ENCODE data around the gene COPG1. TPM values are rescaled to one million over a fixed set of nuclear protein-coding genes. Genes with fewer than 3 reads are reported as not detected.
A peak's percentile ranks its signal among the peaks of the same experiment; 100 is the strongest.

Gene COPG1
- total and polyA plus RNA-seq, 2 of the 4 experiments (the other 2 are of a cell fraction) = 203 to 446 TPM

- intact Hi-C loops (cut with micrococcal nuclease) (no loop called here), in situ Hi-C loops (cut with MboI; ENCODE audit: low sequenced_read_pairs) (no loop called here), dilution Hi-C loops (cut with HindIII; ENCODE audit: low sequenced_read_pairs, unreplicated experiment) (no loop called here)
- Histone ChIP-seq H3K9me3 (ENCODE audit: control insufficient read depth, insufficient read depth, low read length) (no peaks in the 10 kb centered on the region), H3K14ac (replicated peaks; ENCODE audit: low read depth, low read length) (no peak overlapping the region), H2BK5ac (ENCODE audit: low read depth, low read length, poor library complexity, severe bottlenecking) (no peak overlapping the region), H4K20me1 (ENCODE audit: insufficient read depth, low read length) (no peaks in the 10 kb centered on the region), H3K23ac (ENCODE audit: low read depth, low read length) (no peak overlapping the region), H3K36me3 (ENCODE audit: control insufficient read depth, insufficient read depth, low read length) (no peaks in the 10 kb centered on the region), H4K8ac (ENCODE audit: low read depth in 2 of 2, low read length in 2 of 2) (0 out of 4 replicates have a peak overlapping the region, but pooled peaks of 1 of the 2 experiments have one; percentile 59), H4K5ac (ENCODE audit: low read depth, low read length) (no peak overlapping the region), H3K18ac (ENCODE audit: low read depth, low read length) (no peak overlapping the region), H3K4me2 (ENCODE audit: low read depth, low read length) (no peak overlapping the region; the same call in 1 of the 2 replicates), H3K27ac (ENCODE audit: insufficient read depth, low read length) (peak overlapping the region; percentile 58; the same call in 1 of the 2 replicates), H2BK20ac (ENCODE audit: low read depth, low read length) (no peak overlapping the region), H2BK15ac (ENCODE audit: low read depth, low read length) (no peak overlapping the region), H3K56ac (ENCODE audit: extremely low read depth, insufficient read depth, low read length) (no peak overlapping the region), H3K9me1 (ENCODE audit: insufficient read depth, low read length) (peaks cover 3% of the 10 kb centered on the region; the same call in 1 of the 2 replicates), H2AK9ac (replicated peaks; ENCODE audit: low read depth, low read length, poor library complexity) (no peak overlapping the region), H2AK5ac (ENCODE audit: low read depth, low read length) (no peak overlapping the region), H3K4ac (ENCODE audit: low read depth, low read length) (no peak overlapping the region), H2AFZ (replicated peaks; ENCODE audit: low read length, poor library complexity) (peak overlapping the region; percentile 63), H4K91ac (ENCODE audit: insufficient read depth, low read depth, low read length) (no peak overlapping the region), H3K79me1 (ENCODE audit: low read depth in 1 of 2, low read length in 2 of 2) (no peaks in the 10 kb centered on the region), H3K4me1 (ENCODE audit: control insufficient read depth, insufficient read depth, low read length) (peaks cover 8% of the 10 kb centered on the region), H3K27me3 (ENCODE audit: control insufficient read depth, insufficient read depth, low read length) (no peaks in the 10 kb centered on the region), H2BK120ac (ENCODE audit: low read depth, low read length) (no peak overlapping the region), H3K9ac (ENCODE audit: low read depth, low read length) (no peak overlapping the region), H3K4me3 (ENCODE audit: insufficient read depth, low read depth, low read length) (no peak overlapping the region)
- ATAC-seq (ENCODE audit: low read depth) (0 out of 2 replicates have a peak, but pooled peaks have one; percentile 21), DNase-seq (no peak)
- POLR2A ChIA-PET (ENCODE audit: unreplicated experiment) = no interaction called here
- TF ChIP-seq ELK1 (IDR thresholded peaks at IDR 0.05; ENCODE audit: borderline replicate concordance, low read depth, low read length) (no peak), RFX5 (IDR thresholded peaks at IDR 0.05; ENCODE audit: low read depth, low read length) (no peak), POLR2A (IDR thresholded peaks at IDR 0.05; ENCODE audit: low read depth, low read length) (no peak), MAFK (IDR thresholded peaks at IDR 0.05; ENCODE audit: low read depth, low read length) (no peak), CHD1 (IDR thresholded peaks at IDR 0.05; ENCODE audit: low read depth, low read length) (no peak), RCOR1 (IDR thresholded peaks at IDR 0.05; ENCODE audit: insufficient replicate concordance, low read length) (no peak), CEBPB (IDR thresholded peaks at IDR 0.05; ENCODE audit: low read depth, low read length) (peak; percentile 73)
- TF ChIP-seq, protein P1, sequence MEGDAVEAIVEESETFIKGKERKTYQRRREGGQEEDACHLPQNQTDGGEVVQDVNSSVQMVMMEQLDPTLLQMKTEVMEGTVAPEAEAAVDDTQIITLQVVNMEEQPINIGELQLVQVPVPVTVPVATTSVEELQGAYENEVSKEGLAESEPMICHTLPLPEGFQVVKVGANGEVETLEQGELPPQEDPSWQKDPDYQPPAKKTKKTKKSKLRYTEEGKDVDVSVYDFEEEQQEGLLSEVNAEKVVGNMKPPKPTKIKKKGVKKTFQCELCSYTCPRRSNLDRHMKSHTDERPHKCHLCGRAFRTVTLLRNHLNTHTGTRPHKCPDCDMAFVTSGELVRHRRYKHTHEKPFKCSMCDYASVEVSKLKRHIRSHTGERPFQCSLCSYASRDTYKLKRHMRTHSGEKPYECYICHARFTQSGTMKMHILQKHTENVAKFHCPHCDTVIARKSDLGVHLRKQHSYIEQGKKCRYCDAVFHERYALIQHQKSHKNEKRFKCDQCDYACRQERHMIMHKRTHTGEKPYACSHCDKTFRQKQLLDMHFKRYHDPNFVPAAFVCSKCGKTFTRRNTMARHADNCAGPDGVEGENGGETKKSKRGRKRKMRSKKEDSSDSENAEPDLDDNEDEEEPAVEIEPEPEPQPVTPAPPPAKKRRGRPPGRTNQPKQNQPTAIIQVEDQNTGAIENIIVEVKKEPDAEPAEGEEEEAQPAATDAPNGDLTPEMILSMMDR (conservative IDR thresholded peaks at IDR 0.05; ENCODE audit: low read depth, low read length) = no peak
- CTCF ChIA-PET = no interaction called here
- WGBS, 2 experiments (ENCODE audit: extremely low coverage in 2 of 2, insufficient read length in 1 of 2) = no CpG with 5 or more reads among the region's 1 CpG
- no TSS peak for BruUV-seq (replicated peaks)
Measured at GRCh38 chr3:129211345-129211744, 38.1 kb upstream of the COPG1 start.

Measured in IMR-90 (cell line).